CD4-positive, alpha-beta T cell treated with Interleukin-2 at 100 ng/mL for 4 hours (primary cell): Measurements from ENCODE around the gene PEX16.

ENCODE experiments used
- DNase-seq: peaks from one replicate; pipeline ENCODE4 v3.0.0-alpha.2; 2020; ENCODE audit warnings: low spot score

PEX16 gene

GRCh38 chr11:45897556-45897955, 20.1 kb downstream of the PEX16 start:
- DNase-seq: no peak

- DNase-seq: no peak
Measured at GRCh38 chr11:45896422-45896984, 21.2 kb downstream of the PEX16 start.

DNA sequence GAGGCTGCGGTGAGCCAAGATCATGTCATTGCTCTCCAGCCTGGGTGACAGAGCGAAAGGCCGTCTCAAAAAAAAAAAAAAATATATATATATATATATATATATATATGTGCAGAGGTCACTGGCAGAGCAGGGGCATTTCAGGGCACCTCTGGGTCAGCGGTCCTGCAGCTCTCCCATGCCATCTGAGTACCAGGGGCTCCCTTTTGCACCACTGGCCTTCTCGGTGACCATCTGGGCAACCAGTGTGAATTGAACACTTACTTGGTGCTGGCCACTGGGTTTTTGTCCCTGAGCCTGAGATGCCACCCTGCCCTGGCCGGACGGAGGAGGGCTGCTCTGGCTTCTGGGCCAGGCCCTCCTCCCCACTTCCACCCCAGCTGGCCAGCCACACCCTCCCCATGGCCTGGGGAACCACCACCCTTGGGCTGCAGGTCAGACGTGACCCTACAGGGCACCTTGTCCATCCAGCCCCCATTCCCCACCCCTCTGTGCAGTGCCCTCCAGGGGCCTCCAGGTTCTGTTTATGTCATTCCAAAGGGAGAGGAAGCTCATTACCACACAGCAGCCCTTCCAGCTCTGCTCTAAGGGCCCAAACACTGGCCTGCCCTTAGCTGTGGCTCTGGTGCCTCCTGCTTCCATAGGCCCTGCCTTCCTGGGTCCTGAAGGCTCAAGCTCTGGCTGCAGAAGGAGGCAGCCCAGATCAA, 22.0 kb downstream of the PEX16 start:
- no peak for DNase-seq

DNA sequence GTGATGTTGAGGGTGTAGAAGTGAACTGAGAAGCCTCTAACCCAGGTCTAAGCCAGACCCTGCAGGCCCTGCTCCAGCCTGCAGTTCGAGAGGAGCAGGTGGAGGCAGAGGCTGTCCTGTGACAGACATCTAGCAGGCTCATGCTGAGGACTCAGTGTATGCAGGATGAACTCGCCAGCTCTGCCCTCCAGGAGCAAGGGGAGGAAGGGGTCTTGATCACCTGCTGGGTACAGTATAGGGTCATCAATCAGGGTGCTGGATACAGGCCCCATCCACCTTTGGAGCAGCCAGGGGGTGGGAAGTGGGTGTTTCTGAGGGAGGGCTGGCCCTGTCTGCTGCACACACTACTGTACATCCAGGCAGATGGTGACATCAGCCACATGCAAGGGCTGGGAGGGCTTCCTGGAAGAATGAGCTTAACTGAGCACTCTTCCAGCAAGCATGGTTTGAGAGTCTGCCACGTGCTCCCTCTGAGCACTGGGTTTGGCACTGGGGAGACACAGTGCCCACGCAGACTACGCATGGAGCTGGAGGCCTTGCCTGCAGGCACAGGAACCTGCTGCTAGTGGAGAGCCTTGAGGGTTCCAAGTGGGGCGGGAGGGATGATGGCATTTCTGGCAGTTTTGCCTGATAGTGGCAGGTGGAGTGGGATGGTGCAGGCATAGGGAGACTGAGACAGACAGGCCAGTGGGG, 23.0 kb downstream of the PEX16 start:
- no peak for DNase-seq

DNA sequence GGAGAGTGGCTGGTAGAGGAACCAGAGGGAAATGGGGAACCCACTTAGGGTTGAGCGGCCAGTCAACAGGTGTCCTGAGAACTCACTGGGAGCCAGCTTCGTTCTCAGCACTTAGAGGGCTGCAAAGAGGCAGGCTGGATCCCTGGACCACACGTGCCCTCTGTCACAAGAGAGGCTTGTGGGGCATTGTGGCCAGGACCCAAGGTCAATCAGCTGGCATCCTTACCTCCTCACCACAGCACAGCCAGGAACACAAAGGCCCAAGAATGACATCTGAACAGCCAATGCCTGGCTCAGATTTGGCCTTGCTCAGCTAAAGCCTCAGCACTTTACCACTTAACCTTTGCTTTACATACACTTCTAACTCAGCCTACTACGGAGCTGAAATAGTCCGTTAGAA, 24.8 kb downstream of the PEX16 start:
- no peak for DNase-seq

DNA sequence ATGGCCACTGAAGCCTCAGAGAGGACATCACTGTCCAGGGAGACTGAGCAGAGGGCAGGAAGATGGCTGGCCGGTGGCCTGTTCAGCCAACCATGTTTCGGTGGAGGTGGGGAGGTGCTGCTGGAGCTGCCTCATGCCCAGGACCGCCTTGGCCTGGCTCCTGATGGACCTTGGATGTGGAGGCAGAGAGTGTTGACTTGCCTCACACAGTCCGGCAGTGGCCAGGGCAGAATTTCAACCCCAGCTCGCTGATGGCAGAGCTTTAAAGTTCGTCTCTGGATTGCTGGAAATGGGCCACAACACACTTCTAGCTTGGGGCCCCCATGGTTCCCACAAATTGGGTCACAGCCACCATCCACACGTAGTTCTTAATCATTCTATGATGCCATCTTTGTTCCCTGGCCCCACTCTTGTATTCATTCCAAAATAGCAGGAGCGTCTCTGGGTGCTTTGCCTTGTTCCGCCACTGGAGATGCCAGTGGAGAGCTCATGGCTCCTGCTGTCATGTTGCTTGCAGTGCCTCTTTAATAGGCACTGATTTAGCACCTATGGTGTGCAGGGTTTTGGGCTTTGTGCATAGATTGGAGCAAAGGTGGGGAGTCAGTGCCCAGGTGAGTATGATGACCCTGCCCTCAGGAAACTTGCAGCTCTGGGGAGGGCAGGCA, 26.7 kb downstream of the PEX16 start:
- DNase-seq: no peak

DNA sequence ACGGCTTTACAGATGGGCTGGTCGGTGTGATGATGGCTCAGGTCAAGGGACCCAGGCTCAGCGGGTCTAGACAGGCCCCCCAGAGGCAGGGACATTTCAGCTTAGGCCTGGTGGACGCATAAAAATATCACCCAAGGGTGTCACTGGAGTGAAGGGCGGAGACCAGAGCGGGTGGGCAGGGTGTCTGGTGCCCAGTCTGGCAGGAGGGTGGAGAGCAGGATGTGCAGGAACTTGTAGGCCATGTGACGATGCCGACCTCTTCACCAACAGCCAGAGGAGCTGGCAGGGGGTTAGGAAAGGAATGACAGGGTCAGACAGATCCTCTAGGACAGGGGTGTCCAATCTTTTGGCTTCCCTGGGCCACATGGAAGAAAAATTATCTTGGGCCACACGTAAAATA, 27.7 kb downstream of the PEX16 start:
- no peak for DNase-seq

- no peak for DNase-seq
Measured at GRCh38 chr11:45889555-45889954, 28.1 kb downstream of the PEX16 start.

DNA sequence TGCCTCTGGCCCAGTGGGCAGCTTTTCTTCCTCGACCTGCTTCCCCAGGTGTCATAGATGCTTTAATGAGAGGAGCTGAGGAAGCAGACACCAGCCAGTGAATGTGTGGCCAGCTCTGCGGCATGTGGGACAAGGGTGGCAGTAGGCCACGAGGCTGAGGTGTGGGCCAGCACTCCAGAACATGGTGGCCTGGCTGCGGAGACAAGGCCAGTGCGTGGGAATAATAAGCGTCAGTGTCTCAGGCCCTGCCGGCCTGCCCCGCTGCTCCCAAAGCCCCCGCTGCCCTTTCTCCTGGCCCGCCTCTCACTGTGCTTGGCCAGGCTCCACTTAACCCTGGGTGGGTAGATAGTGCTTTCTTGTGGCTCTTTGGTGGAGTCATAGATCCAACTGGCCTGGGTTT, 30.1 kb downstream of the PEX16 start:
- DNase-seq: no peak

DNA sequence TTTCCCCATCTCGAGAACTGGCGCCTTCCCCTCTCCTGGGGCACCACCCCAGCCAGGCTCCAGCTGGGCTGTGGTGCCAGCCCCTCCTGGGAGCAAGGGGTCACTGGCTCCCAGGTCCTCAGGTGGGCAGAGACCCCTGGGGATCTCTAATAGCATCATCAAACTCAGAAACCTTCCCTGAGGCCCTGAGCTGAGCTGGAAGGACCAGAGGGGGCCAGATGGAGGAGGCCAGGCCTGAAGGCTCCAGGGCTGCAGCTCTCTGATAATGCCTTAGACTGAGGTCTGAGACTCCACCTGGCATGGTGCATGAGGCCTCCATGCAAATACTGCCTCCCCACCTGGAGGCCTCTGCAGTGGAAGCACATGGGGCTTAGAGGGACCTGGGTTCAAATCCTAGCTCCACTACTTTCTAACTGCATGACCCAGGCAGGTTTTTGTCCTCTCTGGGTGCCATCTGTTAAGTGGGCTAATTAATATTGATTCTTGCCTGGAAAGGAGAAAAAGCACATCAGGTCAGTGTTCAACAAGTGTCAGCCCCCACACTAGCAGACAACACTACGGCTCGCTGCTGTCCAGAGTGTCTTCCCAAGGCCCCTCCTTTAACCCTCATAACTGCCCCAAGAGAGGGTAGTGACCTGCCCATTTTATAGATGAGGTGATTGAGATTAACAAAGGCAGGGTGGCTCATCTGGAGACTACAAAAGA, 30.7 kb downstream of the PEX16 start:
- DNase-seq: no peak

GRCh38 chr11:45885921-45886721, 31.6 kb downstream of the PEX16 start:
- no peak for DNase-seq

DNA sequence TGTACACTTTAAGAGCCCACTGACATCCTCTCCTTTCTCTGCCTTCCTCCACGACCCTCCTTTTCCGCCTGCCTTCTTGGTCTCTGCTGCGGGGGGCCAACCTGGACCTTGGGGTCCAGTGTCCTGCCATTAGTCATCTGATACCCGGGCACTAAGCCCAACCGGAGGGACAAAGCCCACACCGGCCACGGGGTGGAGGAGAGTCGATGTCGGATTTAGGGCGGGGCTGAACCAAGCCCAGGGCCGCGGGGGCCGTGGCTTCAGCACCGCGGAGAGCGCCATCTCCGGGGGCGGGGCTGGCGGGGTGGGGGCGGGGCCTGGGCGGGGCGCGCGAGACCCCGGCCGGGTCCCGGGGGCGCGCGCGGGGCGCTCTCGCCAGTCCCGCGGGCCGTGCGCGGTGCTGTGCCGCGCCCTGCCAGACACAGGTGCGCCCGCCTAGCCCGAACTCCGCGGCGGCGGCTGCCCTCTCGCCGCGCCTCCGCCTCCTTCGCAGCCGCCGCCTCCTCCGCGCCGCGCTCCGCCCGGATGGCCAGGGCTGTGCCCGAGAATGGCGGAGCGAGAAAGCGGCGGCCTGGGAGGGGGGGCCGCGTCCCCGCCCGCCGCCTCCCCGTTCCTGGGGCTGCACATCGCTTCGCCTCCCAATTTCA, 32.3 kb downstream of the PEX16 start, which contains the start of gene MAPK8IP1:
Gene MAPK8IP1, plus strand, starts transcription at position 378 of the 647 bp plus-strand sequence. Its CDS starts 170 bp downstream, at position 548.
- peak; percentile 50 for DNase-seq

- DNase-seq: no peak
Measured at GRCh38 chr11:45884596-45885185, 33.0 kb downstream of the PEX16 start.

GRCh38 chr11:45881708-45882368, 35.8 kb downstream of the PEX16 start:
- no peak for DNase-seq

- DNase-seq: no peak
Measured at GRCh38 chr11:45880772-45881570, 36.7 kb downstream of the PEX16 start.

DNA sequence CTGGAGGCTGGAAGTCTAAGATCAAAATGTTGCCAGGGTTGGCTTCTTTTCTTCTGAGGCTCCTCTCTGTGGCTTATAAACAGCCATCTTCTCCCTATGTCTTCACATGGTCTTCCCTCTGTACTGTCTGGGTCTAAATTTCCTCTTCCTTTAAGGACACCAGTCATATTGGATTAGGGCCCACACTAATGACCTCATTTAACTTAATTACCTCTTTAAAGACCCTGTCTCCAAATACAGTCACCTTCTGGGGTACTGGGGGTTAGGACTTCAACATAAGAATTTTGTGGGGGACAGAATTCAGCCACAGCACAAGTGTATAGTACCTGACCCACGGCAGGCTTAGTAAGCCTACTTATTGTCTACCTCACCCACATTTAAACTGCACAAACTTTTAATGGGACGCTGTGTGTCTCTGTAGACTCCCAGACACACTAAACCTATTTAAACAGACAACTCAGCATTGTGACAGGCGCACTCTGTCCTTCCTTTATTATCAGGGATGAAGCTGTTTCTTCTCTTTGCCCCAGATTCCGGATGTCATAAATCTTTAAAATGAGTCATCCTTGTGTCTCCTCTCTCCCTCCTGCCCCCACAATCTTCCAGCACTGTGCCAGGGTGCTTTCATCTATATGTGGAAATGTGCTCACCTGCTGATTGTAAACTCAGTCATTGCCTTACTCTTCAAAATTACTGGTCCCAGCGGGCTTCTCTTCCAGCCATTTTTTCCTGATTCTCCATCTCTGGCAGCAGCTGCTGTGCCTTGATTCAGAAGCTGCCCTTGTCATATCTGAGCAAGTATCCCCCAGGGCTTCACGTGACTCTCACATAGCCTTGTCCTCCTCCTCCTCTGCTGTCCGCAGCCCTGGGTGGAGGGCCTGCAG, 37.6 kb downstream of the PEX16 start:
- no peak for DNase-seq

- DNase-seq: no peak
Measured at GRCh38 chr11:45877845-45878244, 39.8 kb downstream of the PEX16 start.

- no peak for DNase-seq
Measured at GRCh38 chr11:45877221-45877620, 40.5 kb downstream of the PEX16 start.
